ENCODE measurements around the gene POU6F2.

DNA sequence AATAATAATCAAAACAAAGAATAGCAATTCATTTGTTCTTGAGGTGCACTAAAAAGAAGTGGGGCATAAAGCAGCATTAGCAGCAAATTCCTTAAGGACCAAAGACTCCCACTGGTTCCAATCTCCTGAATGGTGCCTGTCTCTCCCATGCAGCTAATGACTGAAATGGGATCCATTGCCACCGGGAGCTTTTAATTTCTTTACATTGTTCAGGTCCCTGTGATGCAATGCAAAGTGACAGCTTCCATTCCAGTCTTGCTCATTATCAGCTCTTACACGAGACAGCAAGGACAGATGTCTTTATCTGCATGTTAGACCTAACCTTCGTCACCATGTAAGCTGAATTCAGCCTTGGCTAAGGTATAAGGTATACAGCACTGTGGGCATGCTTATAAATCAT lies 148.1 kb downstream of the POU6F2 start:
- no peak for TF ChIP-seq POLR2AphosphoS2 (conservative IDR thresholded peaks at IDR 0.05; ENCODE audit: low read length)
- TF ChIP-seq, protein P1, sequence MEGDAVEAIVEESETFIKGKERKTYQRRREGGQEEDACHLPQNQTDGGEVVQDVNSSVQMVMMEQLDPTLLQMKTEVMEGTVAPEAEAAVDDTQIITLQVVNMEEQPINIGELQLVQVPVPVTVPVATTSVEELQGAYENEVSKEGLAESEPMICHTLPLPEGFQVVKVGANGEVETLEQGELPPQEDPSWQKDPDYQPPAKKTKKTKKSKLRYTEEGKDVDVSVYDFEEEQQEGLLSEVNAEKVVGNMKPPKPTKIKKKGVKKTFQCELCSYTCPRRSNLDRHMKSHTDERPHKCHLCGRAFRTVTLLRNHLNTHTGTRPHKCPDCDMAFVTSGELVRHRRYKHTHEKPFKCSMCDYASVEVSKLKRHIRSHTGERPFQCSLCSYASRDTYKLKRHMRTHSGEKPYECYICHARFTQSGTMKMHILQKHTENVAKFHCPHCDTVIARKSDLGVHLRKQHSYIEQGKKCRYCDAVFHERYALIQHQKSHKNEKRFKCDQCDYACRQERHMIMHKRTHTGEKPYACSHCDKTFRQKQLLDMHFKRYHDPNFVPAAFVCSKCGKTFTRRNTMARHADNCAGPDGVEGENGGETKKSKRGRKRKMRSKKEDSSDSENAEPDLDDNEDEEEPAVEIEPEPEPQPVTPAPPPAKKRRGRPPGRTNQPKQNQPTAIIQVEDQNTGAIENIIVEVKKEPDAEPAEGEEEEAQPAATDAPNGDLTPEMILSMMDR (IDR thresholded peaks at IDR 0.05) = no peak
- TF ChIP-seq HDAC2 (IDR thresholded peaks at IDR 0.05) = no peak
- no peak for TF ChIP-seq POLR2A (IDR thresholded peaks at IDR 0.05; ENCODE audit: low read length)
- no peak for TF ChIP-seq MYC (IDR thresholded peaks at IDR 0.05; ENCODE audit: borderline replicate concordance, low read length)
- no peak for TF ChIP-seq PHF8 (IDR thresholded peaks at IDR 0.05; ENCODE audit: borderline replicate concordance, low read depth)
- TF ChIP-seq TP53 (CRISPR knock-in tag; IDR thresholded peaks at IDR 0.05) = no peak
- no peak for TF ChIP-seq FOSB (CRISPR knock-in tag; IDR thresholded peaks at IDR 0.05)
- TF ChIP-seq, protein P2, sequence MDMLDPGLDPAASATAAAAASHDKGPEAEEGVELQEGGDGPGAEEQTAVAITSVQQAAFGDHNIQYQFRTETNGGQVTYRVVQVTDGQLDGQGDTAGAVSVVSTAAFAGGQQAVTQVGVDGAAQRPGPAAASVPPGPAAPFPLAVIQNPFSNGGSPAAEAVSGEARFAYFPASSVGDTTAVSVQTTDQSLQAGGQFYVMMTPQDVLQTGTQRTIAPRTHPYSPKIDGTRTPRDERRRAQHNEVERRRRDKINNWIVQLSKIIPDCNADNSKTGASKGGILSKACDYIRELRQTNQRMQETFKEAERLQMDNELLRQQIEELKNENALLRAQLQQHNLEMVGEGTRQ (IDR thresholded peaks at IDR 0.05) = no peak
